K562 (cell line): ENCODE results near the gene ANXA4. TPM values are rescaled to one million over a fixed set of nuclear protein-coding genes. Genes with fewer than 3 reads are reported as not detected.
A peak's percentile ranks its signal among the peaks of the same experiment; 100 is the strongest.

Experiments
- CEBPB ChIP-seq: fragments of 450-650 bp; IDR thresholded peaks from 2 replicates; pipeline ENCODE4 v1.6.1; 2016; ENCODE audit warnings: missing genetic modification characterization, missing compliant biosample characterization
- DMBX1 ChIP-seq: fragments of 250-450 bp; sonication (Bioruptor Pico); IDR thresholded peaks from 2 replicates; pipeline ENCODE4 v1.8.0; 2022; ENCODE audit warnings: inconsistent platforms, mild to moderate bottlenecking, moderate library complexity, borderline replicate concordance
- HCFC1 ChIP-seq: IDR thresholded peaks from 2 replicates; pipeline ENCODE4 v1.6.1; 2012; ENCODE audit warnings: low read depth, low read length, improper control_type of control experiment
- HDAC8 ChIP-seq: fragments of 450-650 bp; IDR thresholded peaks from 2 replicates; pipeline ENCODE4 v1.6.1; 2016; ENCODE audit warnings: mild to moderate bottlenecking, missing genetic modification characterization, moderate library complexity, missing compliant biosample characterization
- HIVEP1 ChIP-seq: fragments of 250-450 bp; sonication (Bioruptor Pico); IDR thresholded peaks from 2 replicates; pipeline ENCODE4 v1.4.0; 2020; ENCODE audit warnings: mild to moderate bottlenecking
- PTRF ChIP-seq: fragments of 450-650 bp; IDR thresholded peaks from 2 replicates; pipeline ENCODE4 v1.6.1; 2016; ENCODE audit warnings: mild to moderate bottlenecking, missing genetic modification characterization, missing compliant biosample characterization
- PTTG1 ChIP-seq: fragments of 450-650 bp; IDR thresholded peaks from 2 replicates; pipeline ENCODE4 v1.6.1; 2016; ENCODE audit warnings: low read depth, mild to moderate bottlenecking, missing genetic modification characterization, missing compliant biosample characterization
- TCFL5 ChIP-seq: fragments of 250-450 bp; sonication (Bioruptor Pico); conservative IDR thresholded peaks from 2 replicates; pipeline ENCODE4 v1.6.1; 2021; ENCODE audit warnings: mild to moderate bottlenecking, moderate library complexity, matching md5 sums
- ZBTB9 ChIP-seq: fragments of 450-650 bp; formaldehyde crosslinking; IDR thresholded peaks from 2 replicates; pipeline ENCODE4 v1.4.0; 2020; ENCODE audit warnings: mild to moderate bottlenecking, moderate library complexity
- ZKSCAN8 ChIP-seq: fragments of 200-800 bp; sonication (Bioruptor generic); IDR thresholded peaks from 2 replicates; pipeline ENCODE4 v1.6.1; 2016; ENCODE audit warnings: missing genetic modification characterization, missing compliant biosample characterization
- ZNF318 ChIP-seq, 2 experiments: fragments of 450-650 bp; IDR thresholded peaks; 2 replicates each; pipeline ENCODE4 v1.6.1; 2016; ENCODE audit warnings: mild to moderate bottlenecking in 2 of 2, borderline replicate concordance in 1 of 2, low read depth in 1 of 2, moderate library complexity in 1 of 2
- ZNF644 ChIP-seq: fragments of 200-800 bp; sonication (Bioruptor generic); IDR thresholded peaks from 2 replicates; pipeline ENCODE4 v1.6.1; 2016; ENCODE audit warnings: low read depth, missing genetic modification characterization, missing compliant biosample characterization
- ZNF75A ChIP-seq: fragments of 450-650 bp; formaldehyde crosslinking; IDR thresholded peaks from 2 replicates; pipeline ENCODE4 v1.4.0; 2020; ENCODE audit warnings: mild to moderate bottlenecking
- polyA plus RNA-seq, 8 experiments: library from polyadenylated mRNA; depleted of rRNA in 4 of 8; stranded (reverse) in 5 of 8; unstranded in 3 of 8; fragments of >200 nt; fragmentation: Nextera tagmentation in 2 of 8; fragmentation: Illumina TruSeq in 1 of 8; extraction: Ambion mirVana in 2 of 8; extraction: Trizol in 1 of 8; gene quantifications; 2 replicates each; pipeline versions ENCODE4 v1.2.1 to v1.2.3, GENCODE V29; 2011 to 2014; ENCODE audit warnings: inconsistent platforms in 1 of 8, missing spikeins in 1 of 8
- total RNA-seq, 7 experiments: library from RNA; depleted of rRNA in 6 of 7; stranded (reverse); fragments of >200 nt in 6 of 7; fragmentation: Illumina TruSeq in 2 of 7; extraction: Trizol in 2 of 7; gene quantifications; 2 replicates each; pipeline versions ENCODE4 v1.2.1 to v1.2.3, GENCODE V29; 2011 to 2021; ENCODE audit warnings: low replicate concordance in 1 of 7
- TF ChIP-seq, protein P1 (sequence below): fragments of 250-450 bp; sonication (Bioruptor Pico); IDR thresholded peaks from 2 replicates; pipeline ENCODE4 v1.4.0; 2020
- TF ChIP-seq, protein P2 (sequence below): fragments of 250-450 bp; sonication (Bioruptor Pico); IDR thresholded peaks from 2 replicates; pipeline ENCODE4 v1.4.0; 2020; ENCODE audit warnings: mild to moderate bottlenecking

ANXA4 gene
- total and polyA plus RNA-seq, 9 of the 15 experiments (the other 6 are each of a cell fraction or from before 2014, with no cell fraction given) = 3.4 to 13.6 (median 11.6) TPM

- TF ChIP-seq HDAC8 (tag) (peak; percentile 76; the same call in 1 of the 2 replicates), DMBX1 (peak; percentile 24; the same call in 1 of the 2 replicates), HCFC1 (no peak), PTRF (peak; percentile 78), ZNF318 (IDR thresholded peaks at IDR 0.05; ENCODE audit: borderline replicate concordance in 1 of 2, low read depth in 1 of 2) (no peak), ZNF75A (CRISPR knock-in tag) (no peak), PTTG1 (tag) (peak; percentile 87), ZKSCAN8 (0 out of 2 replicates have a peak, but pooled peaks have one; percentile 38), ZNF644 (peak; percentile 73), TCFL5 (CRISPR knock-in tag) (peak; percentile 58; the same call in 1 of the 2 replicates), CEBPB (0 out of 2 replicates have a peak, but pooled peaks have one; percentile 12), HIVEP1 (0 out of 2 replicates have a peak, but pooled peaks have one; percentile 48), ZBTB9 (CRISPR knock-in tag) (peak; percentile 54; the same call in 1 of the 2 replicates)
- TF ChIP-seq, protein P1, sequence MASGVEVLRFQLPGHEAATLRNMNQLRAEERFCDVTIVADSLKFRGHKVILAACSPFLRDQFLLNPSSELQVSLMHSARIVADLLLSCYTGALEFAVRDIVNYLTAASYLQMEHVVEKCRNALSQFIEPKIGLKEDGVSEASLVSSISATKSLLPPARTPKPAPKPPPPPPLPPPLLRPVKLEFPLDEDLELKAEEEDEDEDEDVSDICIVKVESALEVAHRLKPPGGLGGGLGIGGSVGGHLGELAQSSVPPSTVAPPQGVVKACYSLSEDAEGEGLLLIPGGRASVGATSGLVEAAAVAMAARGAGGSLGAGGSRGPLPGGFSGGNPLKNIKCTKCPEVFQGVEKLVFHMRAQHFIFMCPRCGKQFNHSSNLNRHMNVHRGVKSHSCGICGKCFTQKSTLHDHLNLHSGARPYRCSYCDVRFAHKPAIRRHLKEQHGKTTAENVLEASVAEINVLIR = 0 out of 2 replicates have a peak, but pooled peaks have one; percentile 33
- TF ChIP-seq, protein P2, sequence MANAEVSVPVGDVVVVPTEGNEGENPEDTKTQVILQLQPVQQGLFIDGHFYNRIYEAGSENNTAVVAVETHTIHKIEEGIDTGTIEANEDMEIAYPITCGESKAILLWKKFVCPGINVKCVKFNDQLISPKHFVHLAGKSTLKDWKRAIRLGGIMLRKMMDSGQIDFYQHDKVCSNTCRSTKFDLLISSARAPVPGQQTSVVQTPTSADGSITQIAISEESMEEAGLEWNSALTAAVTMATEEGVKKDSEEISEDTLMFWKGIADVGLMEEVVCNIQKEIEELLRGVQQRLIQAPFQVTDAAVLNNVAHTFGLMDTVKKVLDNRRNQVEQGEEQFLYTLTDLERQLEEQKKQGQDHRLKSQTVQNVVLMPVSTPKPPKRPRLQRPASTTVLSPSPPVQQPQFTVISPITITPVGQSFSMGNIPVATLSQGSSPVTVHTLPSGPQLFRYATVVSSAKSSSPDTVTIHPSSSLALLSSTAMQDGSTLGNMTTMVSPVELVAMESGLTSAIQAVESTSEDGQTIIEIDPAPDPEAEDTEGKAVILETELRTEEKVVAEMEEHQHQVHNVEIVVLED (CRISPR knock-in tag) = 0 out of 2 replicates have a peak, but pooled peaks have one; percentile 36
These were observed 7.8 kb upstream of the ANXA4 start (continued) for GRCh38 chr2:69734035-69734611.
